ENCODE data around the gene CRAMP1.

Gene CRAMP1

DNA sequence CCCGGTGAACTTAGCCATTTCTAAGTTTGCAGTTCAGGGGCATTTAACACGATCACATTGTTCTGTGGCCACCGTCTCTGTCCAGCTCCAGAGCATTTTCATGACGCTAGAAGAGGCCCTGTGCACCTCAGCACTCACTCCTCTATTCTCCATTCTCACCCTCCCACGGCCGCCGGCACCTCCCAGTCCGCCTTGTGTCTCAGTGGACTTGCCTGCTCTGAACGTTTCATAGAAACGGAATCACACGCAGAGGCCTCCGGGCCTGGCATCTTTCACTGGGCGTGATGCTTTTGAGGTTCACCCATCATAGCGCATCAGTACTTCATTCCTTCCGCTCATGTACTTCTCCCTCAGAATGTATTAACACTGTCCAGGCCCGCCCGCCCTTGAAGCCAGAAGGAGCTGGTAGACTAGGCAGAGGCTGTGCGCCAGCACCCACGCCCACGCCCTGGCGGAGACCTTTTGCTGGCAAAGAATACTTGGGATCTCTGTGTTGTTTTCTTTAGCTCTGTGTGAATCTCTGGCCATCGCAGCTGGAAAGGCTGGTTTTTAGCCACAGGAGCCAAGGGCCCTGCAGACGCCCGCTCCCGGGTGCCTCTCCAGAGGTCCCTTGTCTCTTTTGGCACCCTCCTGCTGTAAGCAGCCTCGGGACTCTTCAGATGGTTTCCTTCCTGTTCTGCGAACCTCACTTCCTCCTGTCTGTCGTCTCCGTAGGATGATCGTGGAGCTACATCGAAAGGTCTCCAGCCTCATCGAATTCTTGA is 42.5 kb downstream of the CRAMP1 start:
- Histone ChIP-seq H3K4me3 (ENCODE audit: insufficient read depth, low read depth, low read length, poor library complexity, severe bottlenecking) (no peak overlapping the region), H3K36me3 (ENCODE audit: control insufficient read depth, insufficient read depth, low read length) (peaks cover 45% of the 10 kb centered on the region), H3K4me1 (ENCODE audit: control insufficient read depth, insufficient read depth, low read length, poor library complexity, severe bottlenecking) (no peaks in the 10 kb centered on the region), H3K27me3 (replicated peaks; ENCODE audit: control insufficient read depth, insufficient read depth, low read length, poor library complexity, severe bottlenecking) (no peaks in the 10 kb centered on the region), H3K9me3 (ENCODE audit: control insufficient read depth, low read length) (no peaks in the 10 kb centered on the region), H3K27ac (ENCODE audit: insufficient read depth, low read length, poor library complexity, severe bottlenecking) (no peak overlapping the region)
- DNase-seq: no peak

DNA sequence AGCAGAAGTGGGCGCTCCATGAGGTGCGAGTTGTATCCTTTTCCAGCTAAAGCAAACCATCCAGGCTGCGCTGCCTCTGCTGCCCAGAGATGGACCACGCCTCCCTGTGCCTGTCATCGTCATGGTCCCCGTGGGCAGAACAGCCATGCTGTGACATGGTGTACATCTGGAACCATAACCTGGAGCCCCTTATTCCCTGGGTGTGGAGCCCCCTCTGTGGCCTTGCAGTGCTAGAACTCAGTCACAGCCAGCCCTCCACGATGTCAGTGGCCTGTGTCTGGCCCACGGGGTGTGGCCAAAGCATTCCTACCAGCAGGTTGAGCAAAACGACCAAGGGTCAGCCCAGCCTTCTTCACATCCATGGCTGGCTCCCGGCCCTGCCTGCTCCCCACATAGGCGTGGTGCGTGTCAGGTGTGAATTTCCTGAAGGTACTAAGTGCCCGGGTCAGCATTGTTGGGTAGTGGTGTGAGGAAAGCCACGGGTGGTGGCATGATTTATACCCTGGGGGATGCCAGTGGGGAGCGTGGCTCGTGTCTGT is 43.2 kb downstream of the CRAMP1 start:
- no peaks in the 10 kb centered on the region for H3K4me1 ChIP-seq (ENCODE audit: control insufficient read depth, insufficient read depth, low read length, poor library complexity, severe bottlenecking)
- H3K36me3 ChIP-seq (ENCODE audit: control insufficient read depth, insufficient read depth, low read length): peaks cover 52% of the 10 kb centered on the region
- H3K27me3 ChIP-seq (replicated peaks; ENCODE audit: control insufficient read depth, insufficient read depth, low read length, poor library complexity, severe bottlenecking): no peaks in the 10 kb centered on the region
- no peak overlapping the region for H3K27ac ChIP-seq (ENCODE audit: insufficient read depth, low read length, poor library complexity, severe bottlenecking)
- no peak for DNase-seq
- no peak overlapping the region for H3K4me3 ChIP-seq (ENCODE audit: insufficient read depth, low read depth, low read length, poor library complexity, severe bottlenecking)
- H3K9me3 ChIP-seq (ENCODE audit: control insufficient read depth, low read length): no peaks in the 10 kb centered on the region

DNA sequence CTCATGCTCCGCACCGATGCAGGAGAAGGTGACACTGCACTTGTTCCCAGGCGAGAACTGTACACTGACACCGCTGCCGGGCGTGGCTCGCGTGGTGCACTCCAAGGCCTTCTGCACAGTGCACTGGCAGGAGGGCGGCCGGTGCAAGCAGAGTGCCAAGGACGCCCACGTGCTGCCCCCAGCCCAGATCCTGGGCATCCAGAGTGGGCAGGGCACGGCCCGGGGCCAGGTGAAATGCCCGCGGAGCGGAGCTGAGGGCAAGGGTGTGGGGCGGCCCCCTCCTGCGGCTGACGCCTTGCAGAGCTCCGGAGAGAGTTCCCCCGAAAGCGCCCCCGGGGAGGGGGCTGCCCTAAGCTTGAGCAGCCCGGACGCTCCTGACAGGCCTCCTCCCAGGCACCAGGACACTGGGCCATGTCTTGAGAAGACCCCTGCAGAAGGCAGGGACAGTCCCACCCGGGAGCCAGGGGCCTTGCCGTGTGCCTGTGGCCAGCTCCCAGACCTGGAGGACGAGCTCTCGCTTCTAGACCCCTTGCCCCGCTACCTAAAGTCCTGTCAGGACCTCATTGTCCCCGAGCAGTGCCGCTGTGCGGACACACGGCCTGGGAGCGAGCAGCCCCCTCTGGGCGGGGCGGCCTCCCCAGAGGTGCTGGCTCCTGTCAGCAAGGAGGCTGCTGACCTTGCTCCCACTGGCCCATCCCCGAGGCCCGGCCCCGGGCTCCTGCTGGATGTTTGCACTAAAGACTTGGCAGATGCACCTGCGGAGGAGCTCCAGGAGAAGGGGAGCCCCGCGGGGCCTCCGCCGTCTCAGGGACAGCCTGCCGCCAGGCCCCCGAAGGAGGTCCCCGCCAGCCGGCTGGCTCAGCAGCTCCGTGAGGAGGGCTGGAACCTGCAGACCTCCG is 44.0 kb downstream of the CRAMP1 start:
- H3K27ac ChIP-seq (ENCODE audit: insufficient read depth, low read length, poor library complexity, severe bottlenecking): no peak overlapping the region
- no peaks in the 10 kb centered on the region for H3K4me1 ChIP-seq (ENCODE audit: control insufficient read depth, insufficient read depth, low read length, poor library complexity, severe bottlenecking)
- H3K27me3 ChIP-seq (replicated peaks; ENCODE audit: control insufficient read depth, insufficient read depth, low read length, poor library complexity, severe bottlenecking): no peaks in the 10 kb centered on the region
- H3K9me3 ChIP-seq (ENCODE audit: control insufficient read depth, low read length): no peaks in the 10 kb centered on the region
- H3K4me3 ChIP-seq (ENCODE audit: insufficient read depth, low read depth, low read length, poor library complexity, severe bottlenecking): no peak overlapping the region
- no peak for DNase-seq
- peaks cover 50% of the 10 kb centered on the region for H3K36me3 ChIP-seq (ENCODE audit: control insufficient read depth, insufficient read depth, low read length)

DNA sequence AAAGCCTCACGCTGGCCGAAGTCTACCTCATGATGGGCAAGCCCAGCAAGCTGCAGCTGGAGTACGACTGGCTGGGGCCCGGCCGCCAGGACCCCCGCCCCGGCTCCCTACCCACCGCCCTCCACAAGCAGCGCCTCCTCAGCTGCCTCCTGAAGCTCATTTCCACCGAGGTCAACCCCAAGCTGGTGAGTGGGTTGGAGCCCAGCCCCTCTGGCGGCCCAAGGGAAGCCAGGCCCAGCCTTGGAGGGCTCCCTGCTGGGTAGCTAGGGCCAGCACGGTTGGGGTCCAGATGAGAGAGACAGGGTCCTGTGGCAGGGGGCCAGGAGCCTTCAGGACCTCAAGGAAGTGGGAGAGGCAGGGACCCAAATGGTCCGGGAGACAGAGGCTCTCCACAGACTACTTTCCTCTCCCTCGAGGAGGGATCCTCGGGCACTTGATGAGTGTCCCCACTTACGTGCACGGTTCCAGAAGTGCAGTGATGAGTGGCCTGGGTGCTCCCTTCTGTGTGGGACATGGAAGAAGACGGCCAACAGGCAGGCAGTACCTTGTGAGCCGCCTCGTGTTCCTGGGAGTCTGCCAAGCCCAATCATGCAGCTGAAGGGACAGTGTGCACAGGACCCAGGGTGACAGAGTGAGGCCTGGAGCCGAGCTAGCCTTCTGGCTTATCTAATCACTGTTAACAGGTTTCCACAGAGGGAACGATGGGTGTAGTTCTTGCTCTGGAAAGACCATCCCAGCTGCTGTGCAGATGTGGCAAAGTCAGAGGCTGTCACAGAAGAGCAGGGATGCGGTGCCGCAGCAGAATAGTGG is 44.9 kb downstream of the CRAMP1 start:
- Histone ChIP-seq H3K27ac (ENCODE audit: insufficient read depth, low read length, poor library complexity, severe bottlenecking) (no peak overlapping the region), H3K4me1 (ENCODE audit: control insufficient read depth, insufficient read depth, low read length, poor library complexity, severe bottlenecking) (no peaks in the 10 kb centered on the region), H3K36me3 (ENCODE audit: control insufficient read depth, insufficient read depth, low read length) (peaks cover 54% of the 10 kb centered on the region), H3K9me3 (ENCODE audit: control insufficient read depth, low read length) (no peaks in the 10 kb centered on the region), H3K4me3 (ENCODE audit: insufficient read depth, low read depth, low read length, poor library complexity, severe bottlenecking) (no peak overlapping the region), H3K27me3 (replicated peaks; ENCODE audit: control insufficient read depth, insufficient read depth, low read length, poor library complexity, severe bottlenecking) (no peaks in the 10 kb centered on the region)
- no peak for DNase-seq

DNA sequence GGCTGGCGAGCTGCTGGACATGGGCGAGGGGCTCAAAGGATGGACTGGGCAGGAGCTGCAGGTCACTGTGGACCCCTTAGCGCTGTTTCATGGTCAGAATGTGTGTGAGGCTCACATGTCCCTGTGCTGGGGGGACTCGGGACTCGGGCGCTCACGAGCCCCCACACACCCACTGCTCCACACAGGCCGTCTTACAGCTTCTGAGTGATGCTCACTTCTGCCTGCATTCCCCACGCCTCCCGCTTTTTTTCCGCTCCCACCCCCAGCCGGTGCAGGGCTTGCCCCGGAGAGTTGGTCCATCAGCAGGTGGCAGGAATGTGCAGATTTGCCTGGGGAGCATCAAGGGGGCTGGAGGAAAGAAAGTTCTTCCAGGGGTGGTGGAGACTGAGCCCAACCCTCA is 45.7 kb downstream of the CRAMP1 start:
- Histone ChIP-seq H3K27me3 (replicated peaks; ENCODE audit: control insufficient read depth, insufficient read depth, low read length, poor library complexity, severe bottlenecking) (no peaks in the 10 kb centered on the region), H3K27ac (ENCODE audit: insufficient read depth, low read length, poor library complexity, severe bottlenecking) (no peak overlapping the region), H3K4me3 (ENCODE audit: insufficient read depth, low read depth, low read length, poor library complexity, severe bottlenecking) (no peak overlapping the region), H3K36me3 (ENCODE audit: control insufficient read depth, insufficient read depth, low read length) (peaks cover 56% of the 10 kb centered on the region), H3K4me1 (ENCODE audit: control insufficient read depth, insufficient read depth, low read length, poor library complexity, severe bottlenecking) (no peaks in the 10 kb centered on the region), H3K9me3 (ENCODE audit: control insufficient read depth, low read length) (no peaks in the 10 kb centered on the region)
- no peak for DNase-seq

DNA sequence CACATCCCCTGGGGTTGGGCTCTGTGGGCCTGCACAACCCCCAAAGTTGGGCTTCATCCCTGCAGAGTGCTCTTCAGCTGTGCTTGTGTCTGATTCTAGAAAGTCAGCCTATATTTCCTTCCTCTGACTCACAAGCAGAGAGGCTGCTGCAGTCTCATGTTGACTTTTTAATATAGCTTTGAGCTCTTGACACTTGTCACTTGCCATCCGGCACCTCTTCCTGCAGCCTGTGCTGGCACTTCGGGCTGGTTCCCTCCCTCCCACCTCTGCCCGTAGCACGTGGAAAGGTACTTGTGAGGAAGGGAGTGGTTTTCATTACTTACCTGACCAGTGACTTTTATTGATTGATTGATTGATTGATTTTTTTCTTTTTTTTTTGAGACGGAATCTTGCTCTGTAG is 46.9 kb downstream of the CRAMP1 start:
- no peak for DNase-seq
- no peaks in the 10 kb centered on the region for H3K4me1 ChIP-seq (ENCODE audit: control insufficient read depth, insufficient read depth, low read length, poor library complexity, severe bottlenecking)
- H3K27ac ChIP-seq (ENCODE audit: insufficient read depth, low read length, poor library complexity, severe bottlenecking): no peak overlapping the region
- no peaks in the 10 kb centered on the region for H3K27me3 ChIP-seq (replicated peaks; ENCODE audit: control insufficient read depth, insufficient read depth, low read length, poor library complexity, severe bottlenecking)
- no peaks in the 10 kb centered on the region for H3K9me3 ChIP-seq (ENCODE audit: control insufficient read depth, low read length)
- peaks cover 61% of the 10 kb centered on the region for H3K36me3 ChIP-seq (ENCODE audit: control insufficient read depth, insufficient read depth, low read length)
- H3K4me3 ChIP-seq (ENCODE audit: insufficient read depth, low read depth, low read length, poor library complexity, severe bottlenecking): no peak overlapping the region

DNA sequence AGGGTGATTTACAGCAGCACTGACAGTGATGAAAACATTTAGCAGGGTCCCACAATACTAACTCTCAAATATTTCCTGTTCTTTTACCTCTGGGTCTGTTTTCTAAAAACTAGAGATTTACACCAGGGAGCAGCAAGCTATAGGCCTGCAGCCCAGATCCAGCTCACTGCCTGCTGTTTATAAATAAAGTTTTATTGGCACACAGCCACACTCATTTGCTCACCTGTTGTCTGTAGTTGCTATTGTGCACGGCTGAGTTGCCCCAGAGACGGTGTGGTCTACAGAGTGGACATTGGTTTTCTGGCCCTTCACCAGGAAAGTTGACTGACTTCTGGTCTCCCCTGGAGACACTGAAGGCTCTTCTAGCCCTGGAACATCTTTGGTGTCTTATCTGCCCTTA is 49.7 kb downstream of the CRAMP1 start:
- peaks cover 59% of the 10 kb centered on the region for H3K36me3 ChIP-seq (ENCODE audit: control insufficient read depth, insufficient read depth, low read length)
- no peak overlapping the region for H3K27ac ChIP-seq (ENCODE audit: insufficient read depth, low read length, poor library complexity, severe bottlenecking)
- no peaks in the 10 kb centered on the region for H3K27me3 ChIP-seq (replicated peaks; ENCODE audit: control insufficient read depth, insufficient read depth, low read length, poor library complexity, severe bottlenecking)
- no peak for DNase-seq
- H3K4me3 ChIP-seq (ENCODE audit: insufficient read depth, low read depth, low read length, poor library complexity, severe bottlenecking): no peak overlapping the region
- H3K9me3 ChIP-seq (ENCODE audit: control insufficient read depth, low read length): no peaks in the 10 kb centered on the region
- H3K4me1 ChIP-seq (ENCODE audit: control insufficient read depth, insufficient read depth, low read length, poor library complexity, severe bottlenecking): no peaks in the 10 kb centered on the region

DNA sequence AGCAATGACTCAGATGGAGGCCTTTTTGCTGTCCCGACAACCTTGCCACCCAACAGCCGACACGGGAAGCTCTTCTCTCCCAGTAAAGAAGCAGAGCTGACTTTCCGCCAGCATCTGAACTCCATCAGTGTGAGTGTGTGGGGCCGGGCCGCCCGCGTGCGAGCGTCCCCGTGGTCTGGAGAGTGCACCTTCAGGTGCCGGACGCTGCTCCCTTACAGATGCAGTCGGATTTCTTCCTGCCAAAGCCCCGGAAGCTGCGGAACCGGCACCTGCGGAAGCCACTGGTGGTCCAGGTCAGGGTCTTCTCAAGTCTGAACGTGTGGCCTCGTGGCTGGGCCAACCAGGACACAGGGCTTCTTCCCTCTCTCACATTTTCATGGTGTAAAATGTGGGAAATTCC is 50.4 kb downstream of the CRAMP1 start:
- no peaks in the 10 kb centered on the region for H3K9me3 ChIP-seq (ENCODE audit: control insufficient read depth, low read length)
- H3K27ac ChIP-seq (ENCODE audit: insufficient read depth, low read length, poor library complexity, severe bottlenecking): no peak overlapping the region
- H3K4me1 ChIP-seq (ENCODE audit: control insufficient read depth, insufficient read depth, low read length, poor library complexity, severe bottlenecking): no peaks in the 10 kb centered on the region
- no peak overlapping the region for H3K4me3 ChIP-seq (ENCODE audit: insufficient read depth, low read depth, low read length, poor library complexity, severe bottlenecking)
- H3K36me3 ChIP-seq (ENCODE audit: control insufficient read depth, insufficient read depth, low read length): peaks cover 64% of the 10 kb centered on the region
- no peaks in the 10 kb centered on the region for H3K27me3 ChIP-seq (replicated peaks; ENCODE audit: control insufficient read depth, insufficient read depth, low read length, poor library complexity, severe bottlenecking)
- DNase-seq: no peak

DNA sequence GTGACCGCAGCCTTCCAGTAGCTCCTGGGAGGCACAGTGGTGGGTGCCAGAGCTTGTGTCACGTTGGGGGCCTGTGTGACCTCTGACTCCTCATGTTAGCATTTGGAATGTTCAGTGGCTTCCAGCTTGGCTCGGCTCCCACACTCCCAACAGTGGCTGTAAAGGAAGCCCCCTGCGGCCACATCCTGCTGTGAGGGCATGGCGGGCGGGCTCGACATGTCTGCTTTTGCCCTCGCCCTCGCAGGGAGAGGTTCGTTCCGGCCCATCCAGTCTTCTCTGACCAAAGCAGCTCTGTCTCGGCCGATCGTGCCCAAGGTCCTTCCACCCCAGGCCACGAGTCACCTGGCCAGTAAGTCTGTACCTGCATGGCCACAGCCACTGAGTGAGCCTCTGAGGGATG is 53.7 kb downstream of the CRAMP1 start:
- Histone ChIP-seq H3K36me3 (ENCODE audit: control insufficient read depth, insufficient read depth, low read length) (peaks cover 77% of the 10 kb centered on the region), H3K4me1 (ENCODE audit: control insufficient read depth, insufficient read depth, low read length, poor library complexity, severe bottlenecking) (no peaks in the 10 kb centered on the region), H3K4me3 (ENCODE audit: insufficient read depth, low read depth, low read length, poor library complexity, severe bottlenecking) (no peak overlapping the region), H3K27me3 (replicated peaks; ENCODE audit: control insufficient read depth, insufficient read depth, low read length, poor library complexity, severe bottlenecking) (no peaks in the 10 kb centered on the region), H3K27ac (ENCODE audit: insufficient read depth, low read length, poor library complexity, severe bottlenecking) (no peak overlapping the region), H3K9me3 (ENCODE audit: control insufficient read depth, low read length) (no peaks in the 10 kb centered on the region)
- DNase-seq: no peak

All from effector memory CD4-positive, alpha-beta T cell (primary cell).